ENCODE measurements around the gene HOOK1. TPM values are rescaled to one million over a fixed set of nuclear protein-coding genes. Genes with fewer than 3 reads are reported as not detected.
A peak's percentile ranks its signal among the peaks of the same experiment; 100 is the strongest.

Gene HOOK1
- polyA plus RNA-seq, 1 of the 3 experiments (the other 2 are of a cell fraction) = 0.35 TPM

DNA sequence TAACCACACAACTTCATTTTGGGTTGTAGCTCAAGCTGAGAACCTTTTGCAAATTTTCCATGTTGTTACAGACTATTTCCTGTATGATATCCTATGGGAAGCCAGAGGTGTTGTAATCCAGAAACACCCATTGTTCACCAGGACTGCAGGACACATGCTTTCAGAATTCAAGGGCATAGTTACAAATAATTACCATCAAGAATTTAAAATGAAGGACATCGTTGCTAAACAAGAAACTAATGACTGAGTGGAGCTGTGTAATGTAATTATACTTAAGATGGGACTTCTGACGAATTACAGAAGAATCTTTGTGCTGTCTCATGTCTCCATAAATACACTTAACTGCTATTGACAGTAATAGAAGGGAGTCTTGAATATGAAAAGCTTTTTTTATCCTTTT is 47.6 kb upstream of the HOOK1 start (continued):
- TF ChIP-seq TEAD4 (IDR thresholded peaks at IDR 0.05; ENCODE audit: borderline replicate concordance, insufficient read depth) (peak; percentile 73; the same call in 1 of the 2 replicates), NRF1 (IDR thresholded peaks at IDR 0.05; ENCODE audit: low read depth, low read length) (no peak), CHD2 (IDR thresholded peaks at IDR 0.05; ENCODE audit: low read length, partially characterized antibody) (no peak), SIN3A (IDR thresholded peaks at IDR 0.05; ENCODE audit: borderline replicate concordance, low read depth, low read length) (no peak), RXRA (IDR thresholded peaks at IDR 0.05; ENCODE audit: borderline replicate concordance, low read depth) (no peak), MEF2A (IDR thresholded peaks at IDR 0.05; ENCODE audit: borderline replicate concordance, low read depth) (0 out of 2 replicates have a peak, but pooled peaks have one; percentile 17), POLR2AphosphoS5 (IDR thresholded peaks at IDR 0.05; ENCODE audit: low read depth, low read length) (peak; percentile 82; the same call in 1 of the 2 replicates), FOXM1 (IDR thresholded peaks at IDR 0.05; ENCODE audit: low read depth) (no peak)
- TF ChIP-seq, protein P1, sequence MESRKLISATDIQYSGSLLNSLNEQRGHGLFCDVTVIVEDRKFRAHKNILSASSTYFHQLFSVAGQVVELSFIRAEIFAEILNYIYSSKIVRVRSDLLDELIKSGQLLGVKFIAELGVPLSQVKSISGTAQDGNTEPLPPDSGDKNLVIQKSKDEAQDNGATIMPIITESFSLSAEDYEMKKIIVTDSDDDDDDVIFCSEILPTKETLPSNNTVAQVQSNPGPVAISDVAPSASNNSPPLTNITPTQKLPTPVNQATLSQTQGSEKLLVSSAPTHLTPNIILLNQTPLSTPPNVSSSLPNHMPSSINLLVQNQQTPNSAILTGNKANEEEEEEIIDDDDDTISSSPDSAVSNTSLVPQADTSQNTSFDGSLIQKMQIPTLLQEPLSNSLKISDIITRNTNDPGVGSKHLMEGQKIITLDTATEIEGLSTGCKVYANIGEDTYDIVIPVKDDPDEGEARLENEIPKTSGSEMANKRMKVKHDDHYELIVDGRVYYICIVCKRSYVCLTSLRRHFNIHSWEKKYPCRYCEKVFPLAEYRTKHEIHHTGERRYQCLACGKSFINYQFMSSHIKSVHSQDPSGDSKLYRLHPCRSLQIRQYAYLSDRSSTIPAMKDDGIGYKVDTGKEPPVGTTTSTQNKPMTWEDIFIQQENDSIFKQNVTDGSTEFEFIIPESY (IDR thresholded peaks at IDR 0.05; ENCODE audit: borderline replicate concordance, low read depth) = no peak
- TF ChIP-seq, protein P2, sequence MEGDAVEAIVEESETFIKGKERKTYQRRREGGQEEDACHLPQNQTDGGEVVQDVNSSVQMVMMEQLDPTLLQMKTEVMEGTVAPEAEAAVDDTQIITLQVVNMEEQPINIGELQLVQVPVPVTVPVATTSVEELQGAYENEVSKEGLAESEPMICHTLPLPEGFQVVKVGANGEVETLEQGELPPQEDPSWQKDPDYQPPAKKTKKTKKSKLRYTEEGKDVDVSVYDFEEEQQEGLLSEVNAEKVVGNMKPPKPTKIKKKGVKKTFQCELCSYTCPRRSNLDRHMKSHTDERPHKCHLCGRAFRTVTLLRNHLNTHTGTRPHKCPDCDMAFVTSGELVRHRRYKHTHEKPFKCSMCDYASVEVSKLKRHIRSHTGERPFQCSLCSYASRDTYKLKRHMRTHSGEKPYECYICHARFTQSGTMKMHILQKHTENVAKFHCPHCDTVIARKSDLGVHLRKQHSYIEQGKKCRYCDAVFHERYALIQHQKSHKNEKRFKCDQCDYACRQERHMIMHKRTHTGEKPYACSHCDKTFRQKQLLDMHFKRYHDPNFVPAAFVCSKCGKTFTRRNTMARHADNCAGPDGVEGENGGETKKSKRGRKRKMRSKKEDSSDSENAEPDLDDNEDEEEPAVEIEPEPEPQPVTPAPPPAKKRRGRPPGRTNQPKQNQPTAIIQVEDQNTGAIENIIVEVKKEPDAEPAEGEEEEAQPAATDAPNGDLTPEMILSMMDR (IDR thresholded peaks at IDR 0.05) = no peak
- TF ChIP-seq, protein P3, sequence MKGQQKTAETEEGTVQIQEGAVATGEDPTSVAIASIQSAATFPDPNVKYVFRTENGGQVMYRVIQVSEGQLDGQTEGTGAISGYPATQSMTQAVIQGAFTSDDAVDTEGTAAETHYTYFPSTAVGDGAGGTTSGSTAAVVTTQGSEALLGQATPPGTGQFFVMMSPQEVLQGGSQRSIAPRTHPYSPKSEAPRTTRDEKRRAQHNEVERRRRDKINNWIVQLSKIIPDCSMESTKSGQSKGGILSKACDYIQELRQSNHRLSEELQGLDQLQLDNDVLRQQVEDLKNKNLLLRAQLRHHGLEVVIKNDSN (IDR thresholded peaks at IDR 0.05; ENCODE audit: borderline replicate concordance, low read depth) = no peak
- TF ChIP-seq, protein P4, sequence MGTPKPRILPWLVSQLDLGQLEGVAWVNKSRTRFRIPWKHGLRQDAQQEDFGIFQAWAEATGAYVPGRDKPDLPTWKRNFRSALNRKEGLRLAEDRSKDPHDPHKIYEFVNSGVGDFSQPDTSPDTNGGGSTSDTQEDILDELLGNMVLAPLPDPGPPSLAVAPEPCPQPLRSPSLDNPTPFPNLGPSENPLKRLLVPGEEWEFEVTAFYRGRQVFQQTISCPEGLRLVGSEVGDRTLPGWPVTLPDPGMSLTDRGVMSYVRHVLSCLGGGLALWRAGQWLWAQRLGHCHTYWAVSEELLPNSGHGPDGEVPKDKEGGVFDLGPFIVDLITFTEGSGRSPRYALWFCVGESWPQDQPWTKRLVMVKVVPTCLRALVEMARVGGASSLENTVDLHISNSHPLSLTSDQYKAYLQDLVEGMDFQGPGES (IDR thresholded peaks at IDR 0.05; ENCODE audit: low read depth, low read length) = no peak

DNA sequence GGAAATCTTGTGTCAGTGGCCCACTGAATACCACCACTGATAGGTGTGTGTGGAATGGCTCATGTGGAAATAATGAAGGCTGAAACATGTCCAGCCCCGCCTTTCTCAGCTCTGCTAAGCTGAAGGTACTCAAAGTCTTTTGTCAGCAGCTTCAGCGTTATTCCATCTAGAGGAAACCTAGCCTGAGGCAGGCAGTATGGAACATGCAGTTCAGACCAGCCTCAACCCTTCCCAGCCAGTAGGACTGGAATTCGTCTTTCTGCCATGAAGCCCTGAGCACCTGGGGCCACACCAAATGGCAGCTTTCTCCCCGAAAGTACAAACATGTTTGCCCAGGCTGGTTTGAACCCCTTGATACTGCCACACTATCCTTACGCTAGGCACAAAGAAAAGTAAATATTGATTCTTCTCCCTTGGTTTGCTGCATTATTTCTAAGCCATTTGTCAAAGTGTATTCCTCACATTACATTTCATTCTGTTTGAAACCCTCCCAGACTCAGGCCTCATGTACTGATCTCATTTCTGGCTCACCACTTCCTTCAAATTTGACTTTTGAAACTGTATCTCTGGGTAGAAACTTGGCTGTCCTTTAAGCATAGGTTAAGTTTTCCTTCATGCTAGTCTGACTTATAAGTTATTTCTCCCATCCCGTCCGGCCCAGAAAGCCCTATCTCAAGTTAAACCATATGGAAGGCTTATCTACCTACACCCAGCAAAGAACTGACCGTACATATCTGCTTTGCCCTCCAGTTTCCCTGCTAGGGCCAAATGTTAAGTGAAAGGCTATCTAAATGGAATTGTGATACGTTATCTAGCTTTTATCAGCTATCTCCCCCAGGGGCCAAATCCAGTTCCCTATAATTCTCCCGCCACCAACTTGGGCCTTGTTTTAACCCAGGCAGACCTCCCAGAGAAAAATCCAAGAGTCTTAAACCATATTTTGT is 45.7 kb upstream of the HOOK1 start:
- H3K9ac ChIP-seq = no peak overlapping the region
- TF ChIP-seq RAD21 (IDR thresholded peaks at IDR 0.05; ENCODE audit: low read length) (no peak), YY1 (IDR thresholded peaks at IDR 0.05; ENCODE audit: low read depth) (no peak), NFIC (IDR thresholded peaks at IDR 0.05; ENCODE audit: borderline replicate concordance) (no peak), ELF1 (IDR thresholded peaks at IDR 0.05) (no peak), GATA2 (CRISPR knock-in tag; IDR thresholded peaks at IDR 0.05) (peak; percentile 71), RCOR1 (IDR thresholded peaks at IDR 0.05; ENCODE audit: low read length) (peak; percentile 63; the same call in 1 of the 2 replicates), EP300 (IDR thresholded peaks at IDR 0.05; ENCODE audit: borderline replicate concordance in 1 of 2, low read depth in 1 of 2, low read length in 1 of 2) (peak in 1 of 2 experiments; percentile 21; a peak in 1 of 4 replicates)
- TF ChIP-seq, protein P5, sequence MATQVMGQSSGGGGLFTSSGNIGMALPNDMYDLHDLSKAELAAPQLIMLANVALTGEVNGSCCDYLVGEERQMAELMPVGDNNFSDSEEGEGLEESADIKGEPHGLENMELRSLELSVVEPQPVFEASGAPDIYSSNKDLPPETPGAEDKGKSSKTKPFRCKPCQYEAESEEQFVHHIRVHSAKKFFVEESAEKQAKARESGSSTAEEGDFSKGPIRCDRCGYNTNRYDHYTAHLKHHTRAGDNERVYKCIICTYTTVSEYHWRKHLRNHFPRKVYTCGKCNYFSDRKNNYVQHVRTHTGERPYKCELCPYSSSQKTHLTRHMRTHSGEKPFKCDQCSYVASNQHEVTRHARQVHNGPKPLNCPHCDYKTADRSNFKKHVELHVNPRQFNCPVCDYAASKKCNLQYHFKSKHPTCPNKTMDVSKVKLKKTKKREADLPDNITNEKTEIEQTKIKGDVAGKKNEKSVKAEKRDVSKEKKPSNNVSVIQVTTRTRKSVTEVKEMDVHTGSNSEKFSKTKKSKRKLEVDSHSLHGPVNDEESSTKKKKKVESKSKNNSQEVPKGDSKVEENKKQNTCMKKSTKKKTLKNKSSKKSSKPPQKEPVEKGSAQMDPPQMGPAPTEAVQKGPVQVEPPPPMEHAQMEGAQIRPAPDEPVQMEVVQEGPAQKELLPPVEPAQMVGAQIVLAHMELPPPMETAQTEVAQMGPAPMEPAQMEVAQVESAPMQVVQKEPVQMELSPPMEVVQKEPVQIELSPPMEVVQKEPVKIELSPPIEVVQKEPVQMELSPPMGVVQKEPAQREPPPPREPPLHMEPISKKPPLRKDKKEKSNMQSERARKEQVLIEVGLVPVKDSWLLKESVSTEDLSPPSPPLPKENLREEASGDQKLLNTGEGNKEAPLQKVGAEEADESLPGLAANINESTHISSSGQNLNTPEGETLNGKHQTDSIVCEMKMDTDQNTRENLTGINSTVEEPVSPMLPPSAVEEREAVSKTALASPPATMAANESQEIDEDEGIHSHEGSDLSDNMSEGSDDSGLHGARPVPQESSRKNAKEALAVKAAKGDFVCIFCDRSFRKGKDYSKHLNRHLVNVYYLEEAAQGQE (IDR thresholded peaks at IDR 0.05; ENCODE audit: low read depth, low read length) = no peak
- H4K20me1 ChIP-seq (ENCODE audit: insufficient read depth) = no peaks in the 10 kb centered on the region
- DNase-seq = no peak
- CTCF ChIA-PET = interaction anchor here (0.7 to 3.0 kb wide), 4 partner anchors 9 to 1093 kb away, joined by 3 to 15 read pairs (median 4); no protein-coding TSS in a partner anchor
- no peak overlapping the region for H3K27ac ChIP-seq (ENCODE audit: low read depth in 2 of 2, low read length in 1 of 2)
- no peak overlapping the region for H3K4me3 ChIP-seq (ENCODE audit: low read depth in 2 of 2, low read length in 1 of 2)
- no peaks in the 10 kb centered on the region for H3K27me3 ChIP-seq (ENCODE audit: insufficient read depth)
- POLR2A ChIA-PET = no interaction called here
- no peaks in the 10 kb centered on the region for H3K9me2 ChIP-seq
- 90% methylated on average over 9 of the region's 10 CpGs for WGBS (ENCODE audit: low lambda C conversion rate)
- no peak overlapping the region for H3K4me2 ChIP-seq
- no peak overlapping the region for H2AFZ ChIP-seq (ENCODE audit: low read depth)
- H3K4me1 ChIP-seq (ENCODE audit: control insufficient read depth in 1 of 2, insufficient read depth in 2 of 2, low read depth in 1 of 2, low read length in 1 of 2) = peaks cover 34% of the 10 kb centered on the region in 2 experiments
- H3K9me3 ChIP-seq = no peaks in the 10 kb centered on the region
- peaks cover 3% of the 10 kb centered on the region for H3F3A ChIP-seq (replicated peaks; ENCODE audit: insufficient read depth)
- no peaks in the 10 kb centered on the region for H3K36me3 ChIP-seq (replicated peaks in 1 of 2; ENCODE audit: control insufficient read depth in 1 of 2, insufficient read depth in 2 of 2, low read length in 1 of 2)
- no peaks in the 10 kb centered on the region for H3K79me2 ChIP-seq (ENCODE audit: insufficient read depth)

Data from SK-N-SH (cell line).